ENCODE results near the gene ADGRG2.
"Not testable (repeated sequence)": the region's sequence is repeated elsewhere in the genome, so short reads cannot be mapped to it uniquely, and the experiment has no call there.

The ADGRG2 gene

DNA sequence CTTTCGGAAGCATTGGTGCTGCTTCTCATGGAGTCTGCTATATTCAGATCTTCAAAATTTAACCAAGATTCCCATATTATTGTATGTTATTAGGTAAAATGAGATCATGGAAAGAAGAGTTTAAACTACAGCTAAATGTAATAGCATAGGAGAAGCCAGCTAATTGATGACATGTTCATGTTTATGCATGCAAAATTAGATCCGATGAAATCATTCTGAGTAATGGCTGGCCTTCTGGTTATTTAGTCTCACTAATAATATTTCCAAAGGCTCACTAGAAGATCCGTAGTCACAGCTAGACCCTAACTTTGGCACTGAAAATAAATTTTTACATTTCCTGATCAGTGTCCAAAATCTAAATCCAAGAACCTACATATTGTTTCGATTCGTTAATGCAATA lies 118.5 kb downstream of the ADGRG2 start:
- no peaks in the 10 kb centered on the region for H3K36me3 Mint-ChIP-seq
- H3K27me3 Mint-ChIP-seq = no peaks in the 10 kb centered on the region
- H3K9me3 Mint-ChIP-seq = no peaks in the 10 kb centered on the region
- no peak for DNase-seq
- no peak overlapping the region for H3K4me3 Mint-ChIP-seq
- no peak overlapping the region for H3K27ac Mint-ChIP-seq
- ATAC-seq (replicated peaks) = no peak
- H3K4me1 Mint-ChIP-seq = no peaks in the 10 kb centered on the region

DNA sequence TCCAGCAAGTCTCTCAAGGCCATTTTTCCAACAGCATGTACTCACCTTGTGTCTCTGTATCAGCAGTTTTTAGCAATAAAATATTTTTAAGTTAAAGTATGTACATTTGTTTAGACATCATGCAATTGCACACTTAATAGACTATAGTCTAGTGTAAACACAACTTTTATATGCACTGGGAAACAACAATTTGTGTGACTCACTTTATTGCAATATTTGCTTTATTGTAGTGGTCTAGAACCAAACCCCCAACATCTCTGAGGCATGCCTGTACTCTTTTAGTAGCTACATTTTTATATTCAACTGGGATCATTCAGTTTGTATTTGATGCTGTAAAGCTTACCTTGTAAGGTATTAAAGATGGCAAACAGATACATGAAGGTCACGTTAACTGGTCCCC lies 123.6 kb downstream of the ADGRG2 start:
- no peak overlapping the region for H3K4me3 Mint-ChIP-seq
- ATAC-seq (replicated peaks) (no peak), DNase-seq (no peak)
- H3K27me3 Mint-ChIP-seq = no peaks in the 10 kb centered on the region
- H3K27ac Mint-ChIP-seq = no peak overlapping the region
- no peaks in the 10 kb centered on the region for H3K9me3 Mint-ChIP-seq
- no peaks in the 10 kb centered on the region for H3K36me3 Mint-ChIP-seq
- no peaks in the 10 kb centered on the region for H3K4me1 Mint-ChIP-seq

DNA sequence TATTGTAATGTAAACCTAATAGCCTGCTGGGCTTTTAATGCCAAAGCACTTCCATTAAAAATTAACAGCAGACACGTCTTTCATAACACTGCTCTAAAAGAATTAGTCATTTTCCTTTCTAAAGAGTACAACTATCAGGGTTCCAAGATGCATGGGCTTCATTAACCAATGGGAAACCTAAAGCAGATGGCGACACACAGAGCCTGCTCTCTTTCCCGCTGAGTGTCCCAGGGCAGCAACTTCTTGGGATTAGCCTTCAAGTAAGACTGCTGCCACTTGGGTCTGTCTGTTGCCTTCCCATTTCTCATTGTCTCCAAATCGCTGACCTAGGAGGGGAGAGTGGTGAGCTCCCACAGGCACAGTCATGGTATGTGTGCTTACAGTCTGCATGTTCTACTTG lies 124.4 kb downstream of the ADGRG2 start:
- no peak overlapping the region for H3K27ac Mint-ChIP-seq

DNA sequence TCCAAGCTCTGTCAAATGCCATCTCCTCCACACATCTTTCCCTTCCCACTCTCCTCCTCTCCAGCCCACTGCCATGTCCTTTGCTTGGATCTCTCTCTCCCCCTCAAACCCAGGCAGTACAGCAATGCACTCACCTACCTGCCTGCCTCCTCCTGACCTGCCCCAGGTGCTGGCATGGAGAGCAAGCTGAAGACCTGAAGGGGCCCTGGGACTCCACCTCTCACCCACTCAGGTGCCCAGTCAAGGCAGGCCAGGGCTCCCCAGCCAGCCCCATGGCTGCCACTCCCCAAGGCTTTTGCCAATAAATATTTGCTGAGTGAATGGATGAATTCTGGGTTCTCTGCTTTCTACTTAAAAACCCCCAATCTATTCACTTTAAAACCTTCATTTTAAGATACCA lies 125.7 kb downstream of the ADGRG2 start:
- Mint-ChIP-seq H3K36me3 (no peaks in the 10 kb centered on the region), H3K4me3 (no peak overlapping the region), H3K4me1 (no peaks in the 10 kb centered on the region), H3K27ac (no peak overlapping the region), H3K9me3 (no peaks in the 10 kb centered on the region), H3K27me3 (no peaks in the 10 kb centered on the region)
- ATAC-seq (replicated peaks) = no peak
- DNase-seq = no peak

More for the DNA sequence above, 124.4 kb downstream of the ADGRG2 start:
- H3K4me1 Mint-ChIP-seq = no peaks in the 10 kb centered on the region
- ATAC-seq (replicated peaks) (no peak), DNase-seq (no peak)
- H3K4me3 Mint-ChIP-seq = no peak overlapping the region
- H3K27me3 Mint-ChIP-seq = no peaks in the 10 kb centered on the region
- H3K9me3 Mint-ChIP-seq = no peaks in the 10 kb centered on the region
- no peaks in the 10 kb centered on the region for H3K36me3 Mint-ChIP-seq

DNA sequence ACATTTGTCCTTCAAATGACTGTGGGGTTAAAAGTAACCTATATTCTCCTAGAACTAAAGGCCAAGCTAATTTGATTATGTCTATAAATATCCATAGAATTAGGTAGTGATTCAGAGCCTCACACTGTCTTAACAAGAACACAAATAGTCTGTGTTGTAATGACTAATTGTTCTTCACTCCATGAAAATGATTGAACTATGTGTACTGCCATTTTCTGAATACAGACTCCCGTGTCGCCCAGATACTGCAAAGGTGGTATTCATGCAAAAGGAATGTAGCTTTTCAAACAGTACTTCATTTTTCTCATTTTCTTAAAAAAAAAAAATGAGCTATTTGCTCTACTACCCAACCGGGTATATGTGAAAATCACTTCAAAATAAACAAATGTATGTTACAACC lies 127.0 kb downstream of the ADGRG2 start:
- Mint-ChIP-seq H3K27ac (no peak overlapping the region), H3K27me3 (no peaks in the 10 kb centered on the region), H3K9me3 (no peaks in the 10 kb centered on the region), H3K4me3 (no peak overlapping the region), H3K4me1 (no peaks in the 10 kb centered on the region), H3K36me3 (no peaks in the 10 kb centered on the region)
- no peak for ATAC-seq (replicated peaks)
- DNase-seq = no peak

DNA sequence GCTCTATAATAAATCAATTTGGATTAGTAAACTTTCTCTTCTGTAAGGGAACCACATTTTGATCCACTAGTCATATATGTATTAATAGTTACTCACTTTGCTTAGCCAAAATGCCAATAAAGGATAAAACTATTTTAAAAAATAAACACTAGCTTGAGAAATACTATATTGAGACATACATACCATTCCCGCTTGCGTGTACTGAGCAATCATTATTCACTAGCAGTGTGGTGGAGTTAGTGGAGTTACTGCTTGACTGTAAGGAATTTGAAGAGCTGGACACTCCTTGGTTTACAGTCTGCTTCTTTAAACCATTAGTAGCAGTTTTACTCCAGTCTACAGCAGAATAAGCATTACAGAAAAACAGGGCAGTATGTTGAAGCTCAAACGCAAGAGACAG lies 127.6 kb downstream of the ADGRG2 start:
- H3K27me3 Mint-ChIP-seq = no peaks in the 10 kb centered on the region
- H3K9me3 Mint-ChIP-seq = no peaks in the 10 kb centered on the region
- no peak overlapping the region for H3K27ac Mint-ChIP-seq
- no peak overlapping the region for H3K4me3 Mint-ChIP-seq
- no peaks in the 10 kb centered on the region for H3K36me3 Mint-ChIP-seq
- H3K4me1 Mint-ChIP-seq = no peaks in the 10 kb centered on the region
- no peak for DNase-seq
- ATAC-seq (replicated peaks) = no peak

DNA sequence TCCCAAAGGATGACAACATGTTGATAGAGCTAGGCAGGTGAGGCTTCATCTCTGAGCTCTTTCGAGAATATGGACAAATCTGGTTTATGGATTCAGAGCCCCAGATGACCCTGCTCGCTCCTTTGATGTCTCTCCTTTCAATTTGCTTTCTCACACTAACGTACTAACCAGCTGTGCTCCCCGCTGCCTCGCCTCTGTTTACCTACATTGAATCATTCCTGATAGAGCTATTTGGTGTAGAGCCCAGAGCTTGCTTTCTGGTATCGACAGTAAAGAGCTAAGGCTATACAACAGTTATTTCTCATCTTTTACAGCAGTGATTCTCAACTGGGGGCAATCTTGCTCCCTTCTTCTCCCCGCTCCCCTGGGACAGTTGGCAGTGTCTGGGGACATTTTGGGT lies 129.4 kb downstream of the ADGRG2 start:
- H3K4me3 Mint-ChIP-seq = no peak overlapping the region
- no peaks in the 10 kb centered on the region for H3K9me3 Mint-ChIP-seq
- H3K27me3 Mint-ChIP-seq = no peaks in the 10 kb centered on the region
- no peaks in the 10 kb centered on the region for H3K4me1 Mint-ChIP-seq
- H3K27ac Mint-ChIP-seq = no peak overlapping the region
- no peak for DNase-seq
- no peak for ATAC-seq (replicated peaks)
- H3K36me3 Mint-ChIP-seq = no peaks in the 10 kb centered on the region

DNA sequence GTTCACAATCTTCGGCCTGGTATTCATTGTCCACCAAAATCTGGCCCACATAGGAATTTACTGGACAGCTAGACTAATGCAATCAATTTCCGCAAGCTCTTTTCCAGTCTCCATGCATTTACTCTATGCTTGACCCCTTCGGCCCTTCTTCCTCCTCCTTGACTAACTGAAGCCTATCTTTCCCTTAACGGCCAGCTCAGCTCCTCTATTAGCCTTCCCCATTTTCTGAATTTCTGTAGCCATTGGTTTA lies 137.2 kb downstream of the ADGRG2 start:
- DNase-seq = no peak
- Mint-ChIP-seq H3K36me3 (no peaks in the 10 kb centered on the region), H3K4me1 (peaks cover 0 to 12% of the 10 kb centered on the region in 2 donors), H3K9me3 (no peaks in the 10 kb centered on the region), H3K27ac (peak overlapping the region; percentile 97), H3K4me3 (peak overlapping the region; percentile 86 to 93), H3K27me3 (peaks cover 0 to 5% of the 10 kb centered on the region in 2 donors)
- ATAC-seq (replicated peaks) = no peak

DNA sequence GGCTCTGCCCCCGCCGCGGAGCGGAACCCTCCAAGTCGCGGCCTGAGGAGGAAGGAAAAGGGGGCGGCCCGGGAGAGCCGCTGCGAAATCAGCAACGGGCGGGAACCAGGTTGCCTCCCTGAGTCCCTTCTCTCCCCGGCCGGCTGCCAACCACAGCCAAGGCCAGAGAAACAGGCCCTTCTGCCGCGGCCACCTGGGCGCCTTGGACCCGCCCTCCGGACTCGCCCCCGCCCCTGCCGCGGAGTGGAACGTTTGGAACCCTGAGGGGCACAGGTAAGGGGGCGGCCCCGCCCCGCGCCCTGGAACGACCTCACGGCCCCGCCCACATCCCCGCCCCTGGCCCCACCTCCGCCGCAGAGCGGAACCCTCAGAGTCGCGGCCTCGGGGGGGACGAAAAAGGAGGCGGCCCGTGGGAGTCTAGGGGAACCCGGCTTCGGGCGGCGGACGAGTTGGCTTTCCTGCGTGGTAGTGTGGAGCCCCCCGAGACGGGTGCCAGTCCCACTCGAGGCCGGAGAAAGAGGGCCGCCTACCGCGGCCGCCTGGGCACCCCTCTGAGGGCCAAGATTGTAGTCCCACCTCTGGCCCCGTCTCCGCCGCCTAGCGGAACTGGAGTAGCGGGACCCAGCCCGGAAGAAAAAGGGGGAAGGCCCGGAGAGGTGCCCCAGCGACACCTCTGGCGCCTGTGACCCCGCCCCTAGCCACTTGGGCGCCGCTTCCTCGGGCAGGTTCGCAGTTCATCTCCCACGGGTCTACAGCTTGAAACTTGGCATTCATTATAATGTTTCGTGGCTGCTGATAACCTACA lies 137.7 kb downstream of the ADGRG2 start:
- H3K4me3 Mint-ChIP-seq = peak overlapping the region; percentile 86 to 93
- ATAC-seq (replicated peaks) (peak; percentile 89 to 93), DNase-seq (peak; percentile 81)
- H3K9me3 Mint-ChIP-seq = no peaks in the 10 kb centered on the region
- H3K27ac Mint-ChIP-seq = peak overlapping the region; percentile 97
- H3K36me3 Mint-ChIP-seq = no peaks in the 10 kb centered on the region
- peaks cover 0 to 5% of the 10 kb centered on the region in 2 donors for H3K27me3 Mint-ChIP-seq
- H3K4me1 Mint-ChIP-seq = peaks cover 0 to 12% of the 10 kb centered on the region in 2 donors

DNA sequence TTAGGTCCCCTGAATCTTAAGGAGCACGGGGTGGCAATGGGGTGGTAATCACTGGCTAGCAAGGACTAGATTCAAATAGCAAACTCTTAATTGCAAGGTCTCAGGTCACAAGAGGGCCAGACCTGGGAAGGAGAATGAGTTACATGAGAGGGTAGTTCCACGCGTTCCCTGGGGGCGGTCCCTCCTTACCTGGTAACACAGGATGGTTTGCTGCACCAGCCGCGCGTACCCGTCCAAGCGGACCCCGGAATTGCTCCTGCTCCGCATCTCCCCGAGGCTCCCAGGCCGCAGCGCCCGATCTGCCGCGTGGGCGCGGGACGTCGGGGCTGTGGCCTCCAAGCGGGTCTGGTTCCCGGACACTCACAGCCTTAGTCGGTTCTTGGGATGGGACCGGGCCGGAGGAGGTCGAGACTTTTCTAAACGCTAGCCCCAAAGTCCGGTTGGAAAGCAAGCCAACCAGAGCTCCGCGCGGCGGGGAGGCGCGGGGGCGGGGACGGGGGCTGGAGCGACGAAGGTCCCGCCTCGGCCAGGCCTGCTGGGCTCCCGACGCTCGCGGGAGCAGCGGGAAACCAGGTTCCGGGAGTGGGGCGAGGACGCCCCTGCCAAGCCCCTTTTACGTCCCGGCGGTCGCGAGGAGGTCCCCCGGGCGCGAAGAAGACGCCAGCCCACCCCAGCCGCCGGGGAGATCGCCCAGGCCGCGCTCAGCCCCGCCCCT lies 138.4 kb downstream of the ADGRG2 start, which contains the start of gene PHKA2:
Gene PHKA2 (minus strand): TSS at position 449 of the 715 bp plus-strand sequence. CDS start 182 bp downstream, at position 267.
- Mint-ChIP-seq H3K4me1 (peaks cover 0 to 12% of the 10 kb centered on the region in 2 donors), H3K27me3 (peaks cover 0 to 5% of the 10 kb centered on the region in 2 donors), H3K27ac (peak within 1 kb of the TSS; percentile 97), H3K36me3 (no peaks in the 10 kb centered on the region), H3K4me3 (peak within 1 kb of the TSS; percentile 86 to 93), H3K9me3 (no peaks in the 10 kb centered on the region)
- DNase-seq (peak; percentile 35), ATAC-seq (replicated peaks) (peak; percentile 44 to 49)

DNA sequence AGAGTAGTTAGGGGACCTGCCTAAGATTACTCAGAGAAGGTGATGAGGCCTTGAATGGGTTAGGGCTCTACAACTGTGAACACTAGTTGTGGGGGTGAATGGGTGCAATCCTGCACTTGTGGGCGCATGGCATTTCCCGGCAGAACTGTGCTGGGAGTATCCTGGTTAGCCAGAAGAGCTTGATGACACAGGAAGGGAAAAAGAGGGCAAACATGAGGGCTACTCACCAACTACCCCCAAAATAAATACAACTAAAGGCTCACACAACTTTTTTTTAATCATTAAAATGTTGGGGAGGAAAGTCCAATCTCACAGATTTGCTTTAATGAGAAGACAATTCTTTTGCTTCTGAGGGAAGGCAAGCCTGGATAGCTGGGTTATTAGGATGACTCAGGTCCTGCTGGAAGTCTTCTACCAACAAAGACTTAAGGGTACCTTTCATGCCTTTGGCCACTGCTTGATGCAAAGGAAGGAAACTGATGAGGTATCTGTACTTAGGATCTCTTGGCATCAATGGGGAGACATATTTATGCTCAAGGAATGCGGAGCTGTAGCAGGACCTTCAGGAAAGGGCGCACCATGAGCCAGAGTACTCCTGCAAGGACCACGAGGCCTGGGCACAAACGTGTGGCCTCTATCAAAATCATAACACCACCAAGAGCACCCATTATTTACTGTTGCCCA lies 141.0 kb downstream of the ADGRG2 start:
- Mint-ChIP-seq H3K27ac (no peak overlapping the region), H3K4me3 (no peak overlapping the region), H3K27me3 (peaks cover 0 to 5% of the 10 kb centered on the region in 2 donors), H3K4me1 (peaks cover 0 to 12% of the 10 kb centered on the region in 2 donors), H3K9me3 (no peaks in the 10 kb centered on the region), H3K36me3 (no peaks in the 10 kb centered on the region)
- ATAC-seq (replicated peaks) (no peak), DNase-seq (no peak)

DNA sequence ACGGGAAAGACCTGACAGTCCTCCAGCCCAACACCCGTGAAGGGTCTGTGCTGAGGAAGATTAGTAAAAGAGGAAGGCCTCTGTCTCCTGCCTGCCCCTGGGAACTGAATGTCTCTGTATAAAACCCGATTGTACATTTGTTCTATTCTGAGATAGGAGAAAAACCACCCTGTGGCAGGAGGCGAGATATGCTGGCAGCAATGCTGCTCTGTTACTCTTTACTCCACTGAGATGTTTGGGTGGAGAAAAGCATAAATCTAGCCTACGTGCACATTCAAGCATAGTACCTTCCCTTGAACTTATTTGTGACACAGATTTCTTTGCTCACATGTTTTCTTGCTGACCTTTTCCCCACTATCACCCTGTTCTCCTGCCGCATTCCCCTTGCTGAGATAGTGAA lies 142.0 kb downstream of the ADGRG2 start:
- ATAC-seq (replicated peaks); H3K27me3 Mint-ChIP-seq; H3K4me3 Mint-ChIP-seq; H3K36me3 Mint-ChIP-seq; H3K9me3 Mint-ChIP-seq; H3K27ac Mint-ChIP-seq; DNase-seq: not testable (repeated sequence)
- peaks cover 0 to 12% of the 10 kb centered on the region in 2 donors for H3K4me1 Mint-ChIP-seq

DNA sequence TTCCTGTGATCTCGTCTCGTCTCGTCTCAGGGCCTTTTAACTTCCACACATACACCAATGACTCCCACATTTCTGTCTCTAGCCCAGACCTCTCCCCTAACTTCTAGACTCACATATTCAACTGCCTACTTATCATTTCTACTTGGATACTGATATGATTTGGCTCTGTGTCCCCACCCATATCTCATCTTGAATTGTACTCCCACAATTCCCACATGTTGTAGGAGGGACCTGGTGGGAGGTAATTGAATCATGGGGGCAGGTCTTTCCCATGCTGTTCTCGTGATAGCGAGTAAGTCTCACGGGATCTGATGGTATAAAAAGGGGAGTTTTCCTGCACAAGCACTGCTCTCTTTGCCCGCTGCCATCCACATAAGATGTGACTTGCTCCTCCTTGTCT lies 147.3 kb downstream of the ADGRG2 start:
- H3K27ac Mint-ChIP-seq = no peak overlapping the region
- peaks cover 0 to 4% of the 10 kb centered on the region in 2 donors for H3K36me3 Mint-ChIP-seq
- H3K9me3 Mint-ChIP-seq = peaks cover 0 to 4% of the 10 kb centered on the region in 2 donors
- no peaks in the 10 kb centered on the region for H3K27me3 Mint-ChIP-seq
- DNase-seq (no peak), ATAC-seq (replicated peaks) (no peak)
- H3K4me3 Mint-ChIP-seq = no peak overlapping the region
- H3K4me1 Mint-ChIP-seq = peaks cover 0 to 4% of the 10 kb centered on the region in 2 donors

DNA sequence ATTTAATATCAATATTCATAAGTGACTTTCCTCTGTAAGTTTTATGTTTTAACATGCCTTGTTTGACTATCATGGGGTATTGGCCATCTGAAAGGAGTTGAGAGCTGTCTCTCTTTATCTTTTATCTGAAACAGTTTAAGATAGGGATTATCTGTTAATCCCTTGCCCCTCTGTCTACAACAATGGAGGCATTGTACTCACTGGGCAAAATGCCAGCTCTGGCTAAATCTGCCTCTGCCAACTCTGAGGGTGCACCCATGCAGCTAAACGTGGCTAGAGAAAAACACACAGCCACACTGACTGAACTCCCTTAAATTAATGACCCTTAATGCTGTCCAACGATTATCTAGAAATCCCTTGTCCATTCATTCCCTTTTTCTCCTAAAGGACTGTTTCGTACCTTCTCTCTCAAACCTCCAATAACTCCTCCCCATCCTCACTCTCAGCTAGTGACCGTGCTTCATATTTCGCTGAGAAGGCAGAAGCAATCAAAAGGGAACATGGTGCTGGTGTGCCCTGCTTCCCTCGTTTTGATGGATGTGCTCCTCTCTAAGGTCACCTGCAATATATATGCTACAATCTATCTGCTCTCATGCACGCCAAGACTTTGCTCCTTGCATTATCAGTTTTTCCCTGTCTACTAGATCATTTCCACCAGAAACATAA lies 148.6 kb downstream of the ADGRG2 start:
- peaks cover 0 to 4% of the 10 kb centered on the region in 2 donors for H3K36me3 Mint-ChIP-seq
- ATAC-seq (replicated peaks) (no peak), DNase-seq (no peak)
- H3K9me3 Mint-ChIP-seq = peaks cover 0 to 4% of the 10 kb centered on the region in 2 donors
- peaks cover 0 to 4% of the 10 kb centered on the region in 2 donors for H3K4me1 Mint-ChIP-seq
- no peaks in the 10 kb centered on the region for H3K27me3 Mint-ChIP-seq
- no peak overlapping the region for H3K4me3 Mint-ChIP-seq
- no peak overlapping the region for H3K27ac Mint-ChIP-seq
